Measurements from ENCODE around the gene RASGEF1B.

DNA sequence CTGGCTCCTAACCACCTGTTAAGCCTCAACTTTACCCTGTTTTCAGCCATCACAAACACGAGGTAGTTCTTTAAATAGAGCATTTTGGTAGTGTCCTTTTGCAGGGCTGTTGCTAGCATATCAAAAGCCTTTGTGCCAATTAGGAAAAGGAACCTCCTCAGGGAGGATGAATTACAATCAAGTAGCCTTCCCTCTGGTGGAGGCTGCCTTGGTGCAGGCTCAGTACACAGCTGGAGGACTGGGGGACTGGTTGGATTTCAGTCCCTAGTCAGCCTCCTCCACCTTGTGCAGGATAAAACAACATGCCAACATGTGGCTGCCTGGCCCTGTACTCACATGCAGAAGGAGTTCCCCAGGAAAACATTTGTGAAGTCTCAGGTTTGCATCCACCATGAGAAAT is 53.1 kb downstream of the RASGEF1B start:
- no peak for TF ChIP-seq EZH2 (IDR thresholded peaks at IDR 0.05; ENCODE audit: borderline replicate concordance, low read depth, low read length, poor library complexity, severe bottlenecking)
- TF ChIP-seq, protein P1, sequence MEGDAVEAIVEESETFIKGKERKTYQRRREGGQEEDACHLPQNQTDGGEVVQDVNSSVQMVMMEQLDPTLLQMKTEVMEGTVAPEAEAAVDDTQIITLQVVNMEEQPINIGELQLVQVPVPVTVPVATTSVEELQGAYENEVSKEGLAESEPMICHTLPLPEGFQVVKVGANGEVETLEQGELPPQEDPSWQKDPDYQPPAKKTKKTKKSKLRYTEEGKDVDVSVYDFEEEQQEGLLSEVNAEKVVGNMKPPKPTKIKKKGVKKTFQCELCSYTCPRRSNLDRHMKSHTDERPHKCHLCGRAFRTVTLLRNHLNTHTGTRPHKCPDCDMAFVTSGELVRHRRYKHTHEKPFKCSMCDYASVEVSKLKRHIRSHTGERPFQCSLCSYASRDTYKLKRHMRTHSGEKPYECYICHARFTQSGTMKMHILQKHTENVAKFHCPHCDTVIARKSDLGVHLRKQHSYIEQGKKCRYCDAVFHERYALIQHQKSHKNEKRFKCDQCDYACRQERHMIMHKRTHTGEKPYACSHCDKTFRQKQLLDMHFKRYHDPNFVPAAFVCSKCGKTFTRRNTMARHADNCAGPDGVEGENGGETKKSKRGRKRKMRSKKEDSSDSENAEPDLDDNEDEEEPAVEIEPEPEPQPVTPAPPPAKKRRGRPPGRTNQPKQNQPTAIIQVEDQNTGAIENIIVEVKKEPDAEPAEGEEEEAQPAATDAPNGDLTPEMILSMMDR (conservative IDR thresholded peaks at IDR 0.05; ENCODE audit: low read depth, low read length) = no peak
